ENCODE data around the gene NFIX. TPM values are rescaled to one million over a fixed set of nuclear protein-coding genes. Genes with fewer than 3 reads are reported as not detected.
A peak's percentile ranks its signal among the peaks of the same experiment; 100 is the strongest.

NFIX gene
- total and polyA plus RNA-seq, 2 of the 13 experiments (the other 11 are each of a cell fraction or from before 2014, with no cell fraction given): 3.4 to 5.4 TPM

DNA sequence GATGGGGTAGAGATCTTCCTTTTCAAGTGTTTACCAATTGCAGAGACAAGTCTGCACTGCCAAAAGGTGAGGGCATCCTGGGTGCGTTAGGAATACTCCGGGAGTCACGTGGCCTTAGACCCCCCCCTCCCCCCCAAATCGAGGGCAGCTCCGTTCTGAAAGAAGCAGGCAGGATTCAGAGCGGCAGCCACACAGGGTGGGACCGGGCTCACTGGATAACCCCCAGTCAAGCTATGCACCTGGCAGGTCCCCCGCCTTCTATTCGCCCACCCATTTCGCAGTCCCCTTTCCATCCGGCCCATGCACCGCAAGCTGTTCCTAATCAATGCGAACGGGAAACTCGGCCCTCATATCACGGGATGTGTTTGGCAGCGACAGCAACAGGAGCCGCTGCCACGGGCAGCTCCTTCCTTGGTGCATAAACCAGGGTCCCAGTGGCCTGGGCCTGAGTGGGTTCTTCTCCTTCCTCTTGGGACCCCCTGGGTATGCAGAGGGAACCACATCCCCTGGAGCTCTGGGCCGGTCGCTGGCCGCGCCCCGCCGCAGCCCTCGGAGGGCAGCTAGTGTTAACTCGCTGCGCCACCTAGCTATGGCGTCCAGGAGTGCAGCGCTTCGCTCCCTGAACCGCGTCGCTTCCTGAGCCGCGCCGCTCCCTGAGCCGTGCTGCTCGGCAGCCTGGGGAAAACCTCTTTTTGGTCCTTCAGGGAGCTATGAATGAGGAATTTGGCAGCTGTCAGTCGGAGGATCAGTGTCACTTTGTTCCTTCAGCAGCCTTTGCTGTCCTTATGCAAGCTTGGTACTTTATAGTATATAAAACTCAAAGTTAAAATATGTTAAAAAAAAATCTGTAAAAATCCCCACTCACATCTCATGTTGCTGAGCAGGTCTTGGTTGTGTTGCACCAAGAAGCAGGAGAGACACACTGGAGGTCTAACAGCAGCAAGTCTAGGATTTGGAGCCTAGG is 66.0 kb downstream of the NFIX start (continued):
- TF ChIP-seq, protein P1, sequence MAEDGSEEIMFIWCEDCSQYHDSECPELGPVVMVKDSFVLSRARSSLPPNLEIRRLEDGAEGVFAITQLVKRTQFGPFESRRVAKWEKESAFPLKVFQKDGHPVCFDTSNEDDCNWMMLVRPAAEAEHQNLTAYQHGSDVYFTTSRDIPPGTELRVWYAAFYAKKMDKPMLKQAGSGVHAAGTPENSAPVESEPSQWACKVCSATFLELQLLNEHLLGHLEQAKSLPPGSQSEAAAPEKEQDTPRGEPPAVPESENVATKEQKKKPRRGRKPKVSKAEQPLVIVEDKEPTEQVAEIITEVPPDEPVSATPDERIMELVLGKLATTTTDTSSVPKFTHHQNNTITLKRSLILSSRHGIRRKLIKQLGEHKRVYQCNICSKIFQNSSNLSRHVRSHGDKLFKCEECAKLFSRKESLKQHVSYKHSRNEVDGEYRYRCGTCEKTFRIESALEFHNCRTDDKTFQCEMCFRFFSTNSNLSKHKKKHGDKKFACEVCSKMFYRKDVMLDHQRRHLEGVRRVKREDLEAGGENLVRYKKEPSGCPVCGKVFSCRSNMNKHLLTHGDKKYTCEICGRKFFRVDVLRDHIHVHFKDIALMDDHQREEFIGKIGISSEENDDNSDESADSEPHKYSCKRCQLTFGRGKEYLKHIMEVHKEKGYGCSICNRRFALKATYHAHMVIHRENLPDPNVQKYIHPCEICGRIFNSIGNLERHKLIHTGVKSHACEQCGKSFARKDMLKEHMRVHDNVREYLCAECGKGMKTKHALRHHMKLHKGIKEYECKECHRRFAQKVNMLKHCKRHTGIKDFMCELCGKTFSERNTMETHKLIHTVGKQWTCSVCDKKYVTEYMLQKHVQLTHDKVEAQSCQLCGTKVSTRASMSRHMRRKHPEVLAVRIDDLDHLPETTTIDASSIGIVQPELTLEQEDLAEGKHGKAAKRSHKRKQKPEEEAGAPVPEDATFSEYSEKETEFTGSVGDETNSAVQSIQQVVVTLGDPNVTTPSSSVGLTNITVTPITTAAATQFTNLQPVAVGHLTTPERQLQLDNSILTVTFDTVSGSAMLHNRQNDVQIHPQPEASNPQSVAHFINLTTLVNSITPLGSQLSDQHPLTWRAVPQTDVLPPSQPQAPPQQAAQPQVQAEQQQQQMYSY (CRISPR knock-in tag; IDR thresholded peaks at IDR 0.05): no peak
- TF ChIP-seq ZNF317 (CRISPR knock-in tag; IDR thresholded peaks at IDR 0.05) (0 out of 2 replicates have a peak, but pooled peaks have one; percentile 41), IRF2 (CRISPR knock-in tag; IDR thresholded peaks at IDR 0.05) (peak; percentile 45; the same call in 1 of the 2 replicates), ZNF546 (CRISPR knock-in tag; conservative IDR thresholded peaks at IDR 0.05) (no peak), ISL2 (CRISPR knock-in tag; IDR thresholded peaks at IDR 0.05) (peak; percentile 76), GABPB1 (CRISPR knock-in tag; IDR thresholded peaks at IDR 0.05) (peak; percentile 65; the same call in 1 of the 2 replicates), ZNF572 (CRISPR knock-in tag; IDR thresholded peaks at IDR 0.05) (no peak), NR2F1 (CRISPR knock-in tag; IDR thresholded peaks at IDR 0.05) (no peak), RAD21 (CRISPR knock-in tag; IDR thresholded peaks at IDR 0.05) (peak; percentile 99), ZNF792 (CRISPR knock-in tag; IDR thresholded peaks at IDR 0.05) (0 out of 2 replicates have a peak, but pooled peaks have one; percentile 34), FOXK2 (IDR thresholded peaks at IDR 0.05) (no peak)
- TF ChIP-seq, protein P2, sequence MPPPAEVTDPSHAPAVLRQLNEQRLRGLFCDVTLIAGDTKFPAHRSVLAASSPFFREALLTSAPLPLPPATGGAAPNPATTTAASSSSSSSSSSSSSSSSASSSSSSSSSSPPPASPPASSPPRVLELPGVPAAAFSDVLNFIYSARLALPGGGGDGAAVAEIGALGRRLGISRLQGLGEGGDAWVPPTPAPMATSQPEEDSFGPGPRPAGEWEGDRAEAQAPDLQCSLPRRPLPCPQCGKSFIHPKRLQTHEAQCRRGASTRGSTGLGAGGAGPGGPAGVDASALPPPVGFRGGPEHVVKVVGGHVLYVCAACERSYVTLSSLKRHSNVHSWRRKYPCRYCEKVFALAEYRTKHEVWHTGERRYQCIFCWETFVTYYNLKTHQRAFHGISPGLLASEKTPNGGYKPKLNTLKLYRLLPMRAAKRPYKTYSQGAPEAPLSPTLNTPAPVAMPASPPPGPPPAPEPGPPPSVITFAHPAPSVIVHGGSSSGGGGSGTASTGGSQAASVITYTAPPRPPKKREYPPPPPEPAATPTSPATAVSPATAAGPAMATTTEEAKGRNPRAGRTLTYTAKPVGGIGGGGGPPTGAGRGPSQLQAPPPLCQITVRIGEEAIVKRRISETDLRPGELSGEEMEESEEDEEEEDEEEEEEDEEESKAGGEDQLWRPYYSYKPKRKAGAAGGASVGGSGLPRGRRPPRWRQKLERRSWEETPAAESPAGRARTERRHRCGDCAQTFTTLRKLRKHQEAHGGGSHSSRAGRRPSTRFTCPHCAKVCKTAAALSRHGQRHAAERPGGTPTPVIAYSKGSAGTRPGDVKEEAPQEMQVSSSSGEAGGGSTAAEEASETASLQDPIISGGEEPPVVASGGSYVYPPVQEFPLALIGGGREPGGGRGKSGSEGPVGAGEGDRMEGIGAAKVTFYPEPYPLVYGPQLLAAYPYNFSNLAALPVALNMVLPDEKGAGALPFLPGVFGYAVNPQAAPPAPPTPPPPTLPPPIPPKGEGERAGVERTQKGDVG (CRISPR knock-in tag; IDR thresholded peaks at IDR 0.05; ENCODE audit: borderline replicate concordance): no peak
- TF ChIP-seq, protein P3, sequence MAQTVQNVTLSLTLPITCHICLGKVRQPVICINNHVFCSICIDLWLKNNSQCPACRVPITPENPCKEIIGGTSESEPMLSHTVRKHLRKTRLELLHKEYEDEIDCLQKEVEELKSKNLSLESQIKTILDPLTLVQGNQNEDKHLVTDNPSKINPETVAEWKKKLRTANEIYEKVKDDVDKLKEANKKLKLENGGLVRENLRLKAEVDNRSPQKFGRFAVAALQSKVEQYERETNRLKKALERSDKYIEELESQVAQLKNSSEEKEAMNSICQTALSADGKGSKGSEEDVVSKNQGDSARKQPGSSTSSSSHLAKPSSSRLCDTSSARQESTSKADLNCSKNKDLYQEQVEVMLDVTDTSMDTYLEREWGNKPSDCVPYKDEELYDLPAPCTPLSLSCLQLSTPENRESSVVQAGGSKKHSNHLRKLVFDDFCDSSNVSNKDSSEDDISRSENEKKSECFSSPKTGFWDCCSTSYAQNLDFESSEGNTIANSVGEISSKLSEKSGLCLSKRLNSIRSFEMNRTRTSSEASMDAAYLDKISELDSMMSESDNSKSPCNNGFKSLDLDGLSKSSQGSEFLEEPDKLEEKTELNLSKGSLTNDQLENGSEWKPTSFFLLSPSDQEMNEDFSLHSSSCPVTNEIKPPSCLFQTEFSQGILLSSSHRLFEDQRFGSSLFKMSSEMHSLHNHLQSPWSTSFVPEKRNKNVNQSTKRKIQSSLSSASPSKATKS (CRISPR knock-in tag; IDR thresholded peaks at IDR 0.05): no peak
- TF ChIP-seq, protein P4, sequence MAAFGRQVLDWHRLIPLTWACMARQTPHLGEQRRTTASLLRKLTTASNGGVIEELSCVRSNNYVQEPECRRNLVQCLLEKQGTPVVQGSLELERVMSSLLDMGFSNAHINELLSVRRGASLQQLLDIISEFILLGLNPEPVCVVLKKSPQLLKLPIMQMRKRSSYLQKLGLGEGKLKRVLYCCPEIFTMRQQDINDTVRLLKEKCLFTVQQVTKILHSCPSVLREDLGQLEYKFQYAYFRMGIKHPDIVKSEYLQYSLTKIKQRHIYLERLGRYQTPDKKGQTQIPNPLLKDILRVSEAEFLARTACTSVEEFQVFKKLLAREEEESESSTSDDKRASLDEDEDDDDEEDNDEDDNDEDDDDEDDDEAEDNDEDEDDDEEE (CRISPR knock-in tag; IDR thresholded peaks at IDR 0.05): peak; percentile 83
- TF ChIP-seq, protein P5, sequence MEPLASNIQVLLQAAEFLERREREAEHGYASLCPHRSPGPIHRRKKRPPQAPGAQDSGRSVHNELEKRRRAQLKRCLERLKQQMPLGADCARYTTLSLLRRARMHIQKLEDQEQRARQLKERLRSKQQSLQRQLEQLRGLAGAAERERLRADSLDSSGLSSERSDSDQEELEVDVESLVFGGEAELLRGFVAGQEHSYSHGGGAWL (CRISPR knock-in tag; IDR thresholded peaks at IDR 0.05): no peak
- TF ChIP-seq, protein P6, sequence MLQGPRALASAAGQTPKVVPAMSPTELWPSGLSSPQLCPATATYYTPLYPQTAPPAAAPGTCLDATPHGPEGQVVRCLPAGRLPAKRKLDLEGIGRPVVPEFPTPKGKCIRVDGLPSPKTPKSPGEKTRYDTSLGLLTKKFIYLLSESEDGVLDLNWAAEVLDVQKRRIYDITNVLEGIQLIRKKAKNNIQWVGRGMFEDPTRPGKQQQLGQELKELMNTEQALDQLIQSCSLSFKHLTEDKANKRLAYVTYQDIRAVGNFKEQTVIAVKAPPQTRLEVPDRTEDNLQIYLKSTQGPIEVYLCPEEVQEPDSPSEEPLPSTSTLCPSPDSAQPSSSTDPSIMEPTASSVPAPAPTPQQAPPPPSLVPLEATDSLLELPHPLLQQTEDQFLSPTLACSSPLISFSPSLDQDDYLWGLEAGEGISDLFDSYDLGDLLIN (CRISPR knock-in tag; IDR thresholded peaks at IDR 0.05; ENCODE audit: borderline replicate concordance): no peak
